Measurements from ENCODE around the gene ABCC11. TPM values are rescaled to one million over a fixed set of nuclear protein-coding genes. Genes with fewer than 3 reads are reported as not detected.
A peak's percentile ranks its signal among the peaks of the same experiment; 100 is the strongest.

The ABCC11 gene
- total and polyA plus RNA-seq, 2 donors (not counting 1 experiment from before 2014, with no cell fraction given): 0.09 TPM; not detected in 1

GRCh38 chr16:48118841-48119240 lies 128.5 kb downstream of the ABCC11 start:
- ATAC-seq (ENCODE audit: low read depth): no peak
- no peak overlapping the region for H3K4me3 ChIP-seq (ENCODE audit: control extremely low read depth in 1 of 5, extremely low read depth in 1 of 5, insufficient read depth in 1 of 5, low read depth in 2 of 5, low read length in 4 of 5)
- H3K4me2 ChIP-seq (replicated peaks; ENCODE audit: low read depth, low read length, poor library complexity, severe bottlenecking): no peak overlapping the region
- H4K20me1 ChIP-seq (ENCODE audit: control insufficient read depth, insufficient read depth, low read length, poor library complexity, severe bottlenecking): no peaks in the 10 kb centered on the region
- no peak overlapping the region for H3K27ac Mint-ChIP-seq
- no peak overlapping the region for H3K4me3 Mint-ChIP-seq
- no peak for DNase-seq
- no peaks in the 10 kb centered on the region for H3K4me1 ChIP-seq (ENCODE audit: control insufficient read depth in 2 of 2, insufficient read depth in 2 of 2, low read length in 2 of 2)
- H3K9me3 Mint-ChIP-seq (ENCODE audit: insufficient read depth): no peaks in the 10 kb centered on the region
- WGBS (ENCODE audit: insufficient coverage): 87% methylated on average over 2 of the region's 2 CpGs
- H3K27me3 Mint-ChIP-seq: peaks cover 3% of the 10 kb centered on the region
- POLR2A ChIA-PET: no interaction called here
- H3K27ac ChIP-seq (ENCODE audit: low read length in 2 of 2): no peak overlapping the region
- H3K9me3 ChIP-seq (ENCODE audit: control extremely low read depth in 1 of 3, control insufficient read depth in 2 of 3, insufficient read depth in 1 of 3, low read length in 2 of 3): no peaks in the 10 kb centered on the region
- no peaks in the 10 kb centered on the region for H3K36me3 ChIP-seq (replicated peaks in 1 of 2; ENCODE audit: control extremely low read depth in 1 of 2, control insufficient read depth in 1 of 2, extremely low read depth in 1 of 2, insufficient read depth in 2 of 2, low read length in 1 of 2)
- TF ChIP-seq EZH2 (IDR thresholded peaks at IDR 0.05; ENCODE audit: borderline replicate concordance, insufficient read depth, low read depth, low read length, poor library complexity, severe bottlenecking) (no peak), CTCF (IDR thresholded peaks at IDR 0.05) (no peak)
- no peaks in the 10 kb centered on the region for H3K79me2 ChIP-seq (ENCODE audit: control insufficient read depth, insufficient read depth, low read length)
- CTCF ChIA-PET: no interaction called here
- intact Hi-C loops (cut with micrococcal nuclease): no loop called here
- H3K4me1 Mint-ChIP-seq: no peaks in the 10 kb centered on the region
- no peaks in the 10 kb centered on the region for H3K27me3 ChIP-seq (replicated peaks in 1 of 4; ENCODE audit: control extremely low read depth in 1 of 4, control insufficient read depth in 3 of 4, insufficient read depth in 4 of 4, low read length in 3 of 4)
- H3K9ac ChIP-seq (ENCODE audit: low read length): no peak overlapping the region
- H2AFZ ChIP-seq (ENCODE audit: insufficient read depth, low read depth, low read length, poor library complexity, severe bottlenecking): no peak overlapping the region

GRCh38 chr16:48117217-48118105 lies 129.9 kb downstream of the ABCC11 start:
- Mint-ChIP-seq H3K27ac (no peak overlapping the region), H3K9me3 (ENCODE audit: insufficient read depth) (no peaks in the 10 kb centered on the region), H3K4me1 (no peaks in the 10 kb centered on the region), H3K4me3 (no peak overlapping the region), H3K27me3 (peaks cover 6% of the 10 kb centered on the region)
- peak; percentile 63 for DNase-seq
- intact Hi-C loops (cut with micrococcal nuclease): no loop called here
- ATAC-seq (ENCODE audit: low read depth): peak; percentile 67
- no peak overlapping the region for H3K4me2 ChIP-seq (replicated peaks; ENCODE audit: low read depth, low read length, poor library complexity, severe bottlenecking)
- no peak overlapping the region for H3K4me3 ChIP-seq (ENCODE audit: control extremely low read depth in 1 of 5, extremely low read depth in 1 of 5, insufficient read depth in 1 of 5, low read depth in 2 of 5, low read length in 4 of 5)
- no peaks in the 10 kb centered on the region for H3K4me1 ChIP-seq (ENCODE audit: control insufficient read depth in 2 of 2, insufficient read depth in 2 of 2, low read length in 2 of 2)
- no peak overlapping the region for H3K9ac ChIP-seq (ENCODE audit: low read length)
- ChIA-PET POLR2A (no interaction called here), CTCF (interaction anchor here (0.7 to 3.7 kb wide), 6 partner anchors 9 to 976 kb away, joined by 3 to 22 read pairs (median 4); partner anchors contain the start of gene NETO2)
- no peaks in the 10 kb centered on the region for H3K79me2 ChIP-seq (ENCODE audit: control insufficient read depth, insufficient read depth, low read length)
- H2AFZ ChIP-seq (ENCODE audit: insufficient read depth, low read depth, low read length, poor library complexity, severe bottlenecking): no peak overlapping the region
- H3K27me3 ChIP-seq (replicated peaks in 1 of 4; ENCODE audit: control extremely low read depth in 1 of 4, control insufficient read depth in 3 of 4, insufficient read depth in 4 of 4, low read length in 3 of 4): no peaks in the 10 kb centered on the region
- no peak overlapping the region for H3K27ac ChIP-seq (ENCODE audit: low read length in 2 of 2)
- no peaks in the 10 kb centered on the region for H3K36me3 ChIP-seq (replicated peaks in 1 of 2; ENCODE audit: control extremely low read depth in 1 of 2, control insufficient read depth in 1 of 2, extremely low read depth in 1 of 2, insufficient read depth in 2 of 2, low read length in 1 of 2)
- TF ChIP-seq EZH2 (IDR thresholded peaks at IDR 0.05; ENCODE audit: borderline replicate concordance, insufficient read depth, low read depth, low read length, poor library complexity, severe bottlenecking) (no peak), CTCF (IDR thresholded peaks at IDR 0.05) (peak; percentile 74)
- H4K20me1 ChIP-seq (ENCODE audit: control insufficient read depth, insufficient read depth, low read length, poor library complexity, severe bottlenecking): no peaks in the 10 kb centered on the region
- no peaks in the 10 kb centered on the region for H3K9me3 ChIP-seq (ENCODE audit: control extremely low read depth in 1 of 3, control insufficient read depth in 2 of 3, insufficient read depth in 1 of 3, low read length in 2 of 3)
- WGBS (ENCODE audit: insufficient coverage): 66% methylated on average over 17 of the region's 22 CpGs
